Nephron progenitor cell (in vitro differentiated cells): Measurements from ENCODE around the gene ZBTB40.
A peak's percentile ranks its signal among the peaks of the same experiment; 100 is the strongest.

ENCODE experiments used
- DNase-seq: peaks from one replicate; pipeline ENCODE4 v3.0.0; 2021
- H3K27ac Mint-ChIP-seq: 2 replicates; pipeline ENCODE4 v1.8.0; 2021; ENCODE audit warnings: mild to moderate bottlenecking, moderate library complexity, mixed read lengths
- H3K27me3 Mint-ChIP-seq: 2 replicates; pipeline ENCODE4 v1.8.0; 2021; ENCODE audit warnings: mild to moderate bottlenecking, low read depth, mixed read lengths; ENCODE audit not compliant: poor library complexity
- H3K36me3 Mint-ChIP-seq: 2 replicates; pipeline ENCODE4 v1.8.0; 2021; ENCODE audit warnings: low read depth, mixed read lengths
- H3K4me1 Mint-ChIP-seq: 2 replicates; pipeline ENCODE4 v1.8.0; 2021; ENCODE audit warnings: mixed read lengths
- H3K4me3 Mint-ChIP-seq: 2 replicates; pipeline ENCODE4 v1.8.0; 2021; ENCODE audit warnings: mild to moderate bottlenecking, moderate library complexity, mixed read lengths
- H3K9me3 Mint-ChIP-seq: 2 replicates; pipeline ENCODE4 v1.8.0; 2021; ENCODE audit warnings: mild to moderate bottlenecking, moderate library complexity, mixed read lengths
- TF ChIP-seq, protein P1 (sequence below): fragments of 200-600 bp; sonication (generic); IDR thresholded peaks from 2 replicates; pipeline ENCODE4 v1.5.0; 2021; ENCODE audit warnings: antibody characterized with exemption

ZBTB40 gene

DNA sequence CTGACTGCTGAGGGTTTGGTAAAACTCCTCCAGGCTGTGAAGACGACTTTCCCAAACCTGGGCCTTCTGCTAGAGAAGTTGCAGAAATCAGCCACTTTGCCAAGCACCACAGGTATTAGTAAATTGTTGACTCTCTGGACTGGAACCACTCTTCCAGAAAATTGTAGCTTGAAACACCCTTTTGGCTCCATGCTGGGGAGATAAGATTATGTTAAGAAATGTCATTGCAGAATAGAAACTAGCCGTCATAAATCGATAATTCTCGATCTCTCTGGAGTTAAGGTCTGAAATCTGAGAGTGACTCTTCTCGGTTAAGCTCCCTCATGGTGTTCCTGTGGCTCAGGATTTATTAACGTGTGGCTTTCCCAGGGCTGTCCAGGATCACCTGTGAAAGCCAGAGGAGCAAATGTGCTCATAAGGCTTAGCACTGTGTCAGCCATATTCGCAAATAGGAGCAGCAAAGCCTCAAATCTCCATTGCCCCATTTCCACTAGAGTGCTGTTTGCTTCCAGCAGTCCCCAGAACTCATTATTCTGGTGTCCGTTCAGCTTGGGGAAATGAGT lies 54.6 kb downstream of the ZBTB40 start:
- Mint-ChIP-seq H3K27ac (no peak overlapping the region), H3K36me3 (peaks cover 47% of the 10 kb centered on the region), H3K9me3 (no peaks in the 10 kb centered on the region), H3K27me3 (peaks cover 6% of the 10 kb centered on the region), H3K4me1 (peaks cover 26% of the 10 kb centered on the region), H3K4me3 (no peak overlapping the region)
- TF ChIP-seq, protein P1, sequence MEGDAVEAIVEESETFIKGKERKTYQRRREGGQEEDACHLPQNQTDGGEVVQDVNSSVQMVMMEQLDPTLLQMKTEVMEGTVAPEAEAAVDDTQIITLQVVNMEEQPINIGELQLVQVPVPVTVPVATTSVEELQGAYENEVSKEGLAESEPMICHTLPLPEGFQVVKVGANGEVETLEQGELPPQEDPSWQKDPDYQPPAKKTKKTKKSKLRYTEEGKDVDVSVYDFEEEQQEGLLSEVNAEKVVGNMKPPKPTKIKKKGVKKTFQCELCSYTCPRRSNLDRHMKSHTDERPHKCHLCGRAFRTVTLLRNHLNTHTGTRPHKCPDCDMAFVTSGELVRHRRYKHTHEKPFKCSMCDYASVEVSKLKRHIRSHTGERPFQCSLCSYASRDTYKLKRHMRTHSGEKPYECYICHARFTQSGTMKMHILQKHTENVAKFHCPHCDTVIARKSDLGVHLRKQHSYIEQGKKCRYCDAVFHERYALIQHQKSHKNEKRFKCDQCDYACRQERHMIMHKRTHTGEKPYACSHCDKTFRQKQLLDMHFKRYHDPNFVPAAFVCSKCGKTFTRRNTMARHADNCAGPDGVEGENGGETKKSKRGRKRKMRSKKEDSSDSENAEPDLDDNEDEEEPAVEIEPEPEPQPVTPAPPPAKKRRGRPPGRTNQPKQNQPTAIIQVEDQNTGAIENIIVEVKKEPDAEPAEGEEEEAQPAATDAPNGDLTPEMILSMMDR, result no peak
- DNase-seq, result no peak

DNA sequence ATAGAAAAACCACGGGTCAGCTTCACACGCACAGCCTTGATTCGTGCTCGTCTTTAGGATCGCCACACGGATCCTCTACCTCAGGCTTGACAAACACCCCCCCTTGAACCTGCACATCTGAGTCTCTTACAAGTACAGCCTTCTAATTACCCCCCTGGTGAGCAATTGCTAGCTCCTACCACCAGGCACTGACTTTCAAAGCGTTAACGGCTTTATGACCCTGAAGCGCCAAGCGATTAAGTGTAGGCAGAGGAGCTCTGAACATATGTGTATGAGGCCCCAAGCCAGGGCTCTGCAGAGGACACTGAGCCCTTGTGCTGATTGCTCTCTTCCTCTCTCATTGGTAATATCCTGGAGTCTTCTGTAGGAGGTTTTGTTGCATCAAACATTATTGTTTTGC lies 55.9 kb downstream of the ZBTB40 start:
- Mint-ChIP-seq H3K4me1 (peaks cover 26% of the 10 kb centered on the region), H3K36me3 (peaks cover 49% of the 10 kb centered on the region), H3K27ac (no peak overlapping the region), H3K9me3 (no peaks in the 10 kb centered on the region), H3K27me3 (peaks cover 4% of the 10 kb centered on the region), H3K4me3 (no peak overlapping the region)
- TF ChIP-seq, protein P1, result no peak
- peak; percentile 24 for DNase-seq

DNA sequence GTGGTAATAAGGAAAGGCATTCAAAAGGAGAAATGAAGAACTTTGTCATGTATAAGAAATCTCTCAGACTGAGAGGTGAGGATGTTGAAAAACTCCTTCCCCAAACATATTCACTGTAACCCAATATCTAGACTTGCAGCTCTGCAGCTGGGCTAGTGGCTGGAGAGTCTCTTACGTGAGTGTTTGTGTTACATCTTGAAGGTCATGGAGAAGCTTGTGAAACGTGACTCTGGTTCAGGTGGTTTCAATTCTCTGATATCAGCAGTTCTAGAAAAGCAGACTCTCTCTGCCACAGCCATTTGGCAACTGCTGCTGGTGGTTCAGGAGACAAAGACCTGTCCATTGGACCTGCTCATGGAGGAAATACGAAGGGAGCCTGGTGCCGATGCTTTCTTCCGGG lies 56.7 kb downstream of the ZBTB40 start:
- Mint-ChIP-seq H3K9me3 (no peaks in the 10 kb centered on the region), H3K4me3 (no peak overlapping the region), H3K27ac (no peak overlapping the region), H3K27me3 (peaks cover 4% of the 10 kb centered on the region), H3K36me3 (peaks cover 52% of the 10 kb centered on the region), H3K4me1 (peaks cover 26% of the 10 kb centered on the region)
- DNase-seq, result no peak
- TF ChIP-seq, protein P1, result no peak

DNA sequence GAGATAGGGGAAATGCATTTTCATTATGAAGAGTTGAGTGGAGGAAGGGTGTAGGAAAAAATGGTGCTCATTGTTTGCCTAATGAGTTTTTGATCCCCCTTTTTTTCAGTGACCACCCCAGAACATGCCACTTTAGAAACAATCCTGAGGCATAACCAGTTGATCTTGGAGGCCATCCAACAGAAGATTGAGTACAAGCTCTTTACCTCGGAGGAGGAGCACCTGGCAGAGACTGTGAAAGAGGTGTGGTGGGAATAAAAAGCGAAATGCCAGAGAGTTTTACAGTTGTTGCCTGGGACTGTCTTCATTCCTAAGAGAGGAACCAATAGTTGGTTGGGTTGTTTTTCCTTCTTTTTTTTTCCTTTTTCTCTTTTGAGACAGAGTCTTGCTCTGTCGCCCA lies 57.3 kb downstream of the ZBTB40 start:
- Mint-ChIP-seq H3K9me3 (no peaks in the 10 kb centered on the region), H3K4me1 (peaks cover 26% of the 10 kb centered on the region), H3K4me3 (no peak overlapping the region), H3K36me3 (peaks cover 56% of the 10 kb centered on the region), H3K27me3 (peaks cover 4% of the 10 kb centered on the region), H3K27ac (no peak overlapping the region)
- TF ChIP-seq, protein P1, result no peak
- DNase-seq, result no peak

DNA sequence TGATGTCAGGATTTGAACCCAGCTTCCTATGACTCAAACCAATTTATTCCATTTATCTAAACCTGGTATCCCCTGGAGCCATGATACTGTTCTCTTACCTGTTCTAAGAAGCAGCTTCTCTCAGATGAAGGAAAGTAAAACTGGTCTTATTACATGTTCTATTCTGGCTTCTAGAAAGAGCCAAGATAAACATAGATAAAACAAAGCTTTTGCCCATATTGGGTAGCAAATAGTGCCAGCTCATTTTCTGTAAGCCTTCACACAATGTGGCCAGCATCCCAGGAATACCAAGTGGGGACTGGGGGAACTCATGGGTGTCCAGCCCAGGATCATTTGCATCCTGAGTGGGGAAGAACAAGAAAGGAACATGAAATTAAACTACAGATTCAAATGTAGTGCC lies 58.2 kb downstream of the ZBTB40 start:
- Mint-ChIP-seq H3K36me3 (peaks cover 64% of the 10 kb centered on the region), H3K9me3 (no peaks in the 10 kb centered on the region), H3K4me3 (no peak overlapping the region), H3K4me1 (peaks cover 26% of the 10 kb centered on the region), H3K27ac (no peak overlapping the region), H3K27me3 (peaks cover 4% of the 10 kb centered on the region)
- DNase-seq, result no peak
- TF ChIP-seq, protein P1, result no peak

DNA sequence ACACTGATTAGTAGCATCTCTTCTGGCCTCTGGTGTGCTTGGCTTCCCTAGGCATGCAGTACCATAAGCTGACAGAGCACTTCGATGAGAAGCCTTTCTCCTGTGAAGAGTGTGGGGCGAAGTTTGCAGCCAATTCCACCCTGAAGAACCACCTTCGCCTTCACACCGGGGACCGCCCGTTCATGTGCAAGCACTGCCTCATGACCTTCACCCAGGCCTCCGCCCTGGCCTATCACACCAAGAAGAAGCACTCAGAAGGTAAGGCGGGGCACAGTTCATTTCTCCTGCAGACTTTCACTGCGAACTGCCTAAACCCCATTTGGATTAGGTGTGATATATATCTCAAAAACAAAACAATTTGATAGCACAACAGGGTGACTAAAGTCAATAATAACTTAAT lies 61.2 kb downstream of the ZBTB40 start:
- no peak overlapping the region for H3K4me3 Mint-ChIP-seq
- H3K36me3 Mint-ChIP-seq, result peaks cover 74% of the 10 kb centered on the region
- no peaks in the 10 kb centered on the region for H3K9me3 Mint-ChIP-seq
- peaks cover 7% of the 10 kb centered on the region for H3K27me3 Mint-ChIP-seq
- H3K4me1 Mint-ChIP-seq, result peaks cover 11% of the 10 kb centered on the region
- DNase-seq, result no peak
- TF ChIP-seq, protein P1, result no peak
- H3K27ac Mint-ChIP-seq, result no peak overlapping the region
